H1 (cell line): Measurements from ENCODE around the gene ASF1B. TPM values are rescaled to one million over a fixed set of nuclear protein-coding genes. Genes with fewer than 3 reads are reported as not detected.
A peak's percentile ranks its signal among the peaks of the same experiment; 100 is the strongest.

ENCODE experiments used
- CTCF ChIA-PET: fragments of 300-600 bp; sonication (Branson Sonifier 250); formaldehyde crosslinking; loops from one replicate; lab custom pipeline; 2021; ENCODE audit not compliant: partially characterized antibody; lab: Charles Lee
- POLR2A ChIA-PET: fragments of 300-600 bp; sonication (Branson Sonifier 250); formaldehyde crosslinking; loops from one replicate; lab custom pipeline; 2021; ENCODE audit warnings: inconsistent platforms; ENCODE audit not compliant: partially characterized antibody; lab: Charles Lee
- DNase-seq, 2 experiments: peaks; one replicate each; pipeline versions ENCODE4 v3.0.0 to v3.0.0-alpha.2; 2010 to 2022; ENCODE audit warnings: low spot score in 2 of 2, low read depth in 1 of 2, mixed read lengths in 1 of 2
- FAIRE-seq: peaks from 2 replicates; lab custom pipeline; 2011; peaks lifted over from hg19 to GRCh38; lab: Jason Lieb, UNC
- H2AFZ ChIP-seq: 2 replicates; pipeline ENCODE4 v1.8.1; 2012; ENCODE audit warnings: low read length, inconsistent platforms
- H2AK5ac ChIP-seq: 2 replicates; pipeline ENCODE4 v1.6.1; 2013; ENCODE audit warnings: low read depth, low read length
- H2BK120ac ChIP-seq: replicated peaks from 2 replicates; pipeline ENCODE3; 2013; ENCODE audit warnings: low read depth, low read length, inconsistent platforms
- H2BK12ac ChIP-seq: 2 replicates; pipeline ENCODE4 v1.6.1; 2013; ENCODE audit warnings: low read depth, low read length
- H2BK15ac ChIP-seq: 2 replicates; pipeline ENCODE4 v1.6.1; 2013; ENCODE audit warnings: low read length
- H2BK20ac ChIP-seq: 2 replicates; pipeline ENCODE4 v1.6.1; 2013; ENCODE audit warnings: low read length
- H2BK5ac ChIP-seq: 2 replicates; pipeline ENCODE4 v1.6.1; 2013; ENCODE audit warnings: low read depth, low read length
- H3K14ac ChIP-seq: 2 replicates; pipeline ENCODE4 v1.6.1; 2013; ENCODE audit warnings: inconsistent platforms; ENCODE audit not compliant: insufficient read length
- H3K18ac ChIP-seq: 2 replicates; pipeline ENCODE4 v1.6.1; 2013; ENCODE audit warnings: low read length; ENCODE audit errors: extremely low read depth
- H3K23ac ChIP-seq: 2 replicates; pipeline ENCODE4 v1.6.1; 2013; ENCODE audit warnings: inconsistent platforms; ENCODE audit not compliant: insufficient read length
- H3K23me2 ChIP-seq: 2 replicates; pipeline ENCODE4 v1.6.1; 2013; ENCODE audit warnings: low read depth, low read length
- H3K27ac ChIP-seq: 2 replicates; pipeline ENCODE4 v1.6.1; 2011; ENCODE audit warnings: low read depth, low read length, inconsistent platforms
- H3K27me3 ChIP-seq, 4 experiments: replicated peaks in 1 of 4; 1 replicate in 1 of 4; 2 replicates in 3 of 4; pipeline versions ENCODE4 v1.6.1 to v1.8.1; 2011 to 2013; ENCODE audit warnings: low read length in 3 of 4, mild to moderate bottlenecking in 3 of 4, inconsistent platforms in 2 of 4, mixed read lengths in 2 of 4, moderate library complexity in 1 of 4; ENCODE audit not compliant: control insufficient read depth in 3 of 4, insufficient read depth in 3 of 4; ENCODE audit errors: extremely low read depth in 1 of 4
- H3K36me3 ChIP-seq, 4 experiments: 2 replicates each; pipeline versions ENCODE4 v1.6.1 to v1.8.1; 2011 to 2013; ENCODE audit warnings: mild to moderate bottlenecking in 4 of 4, low read length in 3 of 4, moderate library complexity in 2 of 4, control low read depth in 1 of 4, inconsistent platforms in 1 of 4; ENCODE audit not compliant: insufficient read depth in 4 of 4, control insufficient read depth in 2 of 4
- H3K4ac ChIP-seq: replicated peaks from 2 replicates; pipeline ENCODE3; 2013; ENCODE audit warnings: low read length, low read depth, mixed read lengths, inconsistent platforms; ENCODE audit not compliant: insufficient read length
- H3K4me1 ChIP-seq, 4 experiments: replicated peaks in 1 of 4; 1 replicate in 1 of 4; 2 replicates in 3 of 4; pipeline versions ENCODE4 v1.6.1 to v1.8.1; 2011 to 2013; ENCODE audit warnings: low read length in 3 of 4, inconsistent platforms in 2 of 4, mixed read lengths in 1 of 4; ENCODE audit not compliant: insufficient read depth in 4 of 4, control insufficient read depth in 3 of 4
- H3K4me2 ChIP-seq, 2 experiments: 2 replicates each; pipeline versions ENCODE4 v1.6.1 to v1.8.1; 2011 to 2013; ENCODE audit warnings: low read depth in 2 of 2, low read length in 2 of 2, control low read depth in 1 of 2, inconsistent platforms in 1 of 2, mild to moderate bottlenecking in 1 of 2; ENCODE audit not compliant: insufficient read depth in 1 of 2
- H3K4me3 ChIP-seq, 4 experiments: fragments of 200-600, 300-600 bp in 1 of 4; sonication (generic), shearing (Covaris generic), sonication (Bioruptor Twin) in 1 of 4; 2 replicates each; pipeline versions ENCODE4 v1.5.1 to v1.8.1; 2011 to 2016; ENCODE audit warnings: low read length in 4 of 4, low read depth in 3 of 4, control low read depth in 2 of 4, inconsistent platforms in 2 of 4, mild to moderate bottlenecking in 2 of 4, mixed read lengths in 1 of 4, moderate library complexity in 1 of 4; ENCODE audit not compliant: insufficient read depth in 2 of 4; ENCODE audit errors: extremely low read depth in 1 of 4
- H3K56ac ChIP-seq: replicated peaks from 2 replicates; pipeline ENCODE3; 2013; ENCODE audit warnings: low read depth, mild to moderate bottlenecking, mixed read lengths, low read length, inconsistent platforms; ENCODE audit not compliant: insufficient read length
- H3K79me1 ChIP-seq: 2 replicates; pipeline ENCODE4 v1.6.1; 2013; ENCODE audit warnings: low read depth, low read length, control low read depth
- H3K79me2 ChIP-seq, 2 experiments: 2 replicates each; pipeline versions ENCODE4 v1.6.1 to v1.8.1; 2012 to 2013; ENCODE audit warnings: low read length in 2 of 2, mild to moderate bottlenecking in 2 of 2, inconsistent platforms in 1 of 2; ENCODE audit not compliant: insufficient read depth in 2 of 2, control insufficient read depth in 1 of 2
- H3K9ac ChIP-seq, 4 experiments: replicated peaks in 1 of 4; 1 replicate in 1 of 4; 2 replicates in 3 of 4; pipeline versions ENCODE4 v1.6.1 to v1.8.1; 2011 to 2013; ENCODE audit warnings: low read depth in 3 of 4, low read length in 3 of 4, control low read depth in 2 of 4, mild to moderate bottlenecking in 2 of 4, moderate library complexity in 2 of 4, inconsistent platforms in 1 of 4; ENCODE audit errors: extremely low read depth in 1 of 4
- H3K9me3 ChIP-seq, 2 experiments: 2 replicates each; pipeline versions ENCODE4 v1.6.1 to v1.8.1; 2012 to 2013; ENCODE audit warnings: mild to moderate bottlenecking in 2 of 2, moderate library complexity in 2 of 2, control low read depth in 1 of 2, inconsistent platforms in 1 of 2, low read depth in 1 of 2, low read length in 1 of 2, mixed read lengths in 1 of 2; ENCODE audit not compliant: insufficient read depth in 2 of 2
- H4K20me1 ChIP-seq, 2 experiments: replicated peaks in 1 of 2; 2 replicates each; pipeline versions ENCODE3 to v1.8.1; 2011 to 2013; ENCODE audit warnings: inconsistent platforms in 2 of 2, low read length in 2 of 2, mild to moderate bottlenecking in 1 of 2; ENCODE audit not compliant: insufficient read depth in 2 of 2, control insufficient read depth in 1 of 2
- H4K5ac ChIP-seq: 2 replicates; pipeline ENCODE4 v1.6.1; 2013; ENCODE audit warnings: low read length, low read depth, mixed read lengths, inconsistent platforms; ENCODE audit not compliant: insufficient read length
- H4K8ac ChIP-seq: 2 replicates; pipeline ENCODE4 v1.8.0; 2013; ENCODE audit warnings: mild to moderate bottlenecking, moderate library complexity, low read length, inconsistent platforms; ENCODE audit not compliant: insufficient read depth; ENCODE audit errors: extremely low read depth
- H4K91ac ChIP-seq: replicated peaks from 2 replicates; pipeline ENCODE3; 2013; ENCODE audit warnings: low read length, mixed read lengths, inconsistent platforms; ENCODE audit not compliant: insufficient read length
- CBX5 ChIP-seq: fragments of 300-800, 300-1000 bp; sonication (generic); IDR thresholded peaks from 2 replicates; pipeline ENCODE4 v1.7.1; 2016; ENCODE audit warnings: antibody characterized with exemption, low read length, low read depth
- CEBPB ChIP-seq: IDR thresholded peaks from 2 replicates; pipeline ENCODE4 v1.6.1; 2012; ENCODE audit warnings: low read depth, low read length
- CTBP2 ChIP-seq: IDR thresholded peaks from 2 replicates; pipeline ENCODE4 v1.7.0; 2011; ENCODE audit warnings: borderline replicate concordance, mild to moderate bottlenecking, moderate library complexity, mixed read lengths, low read length; ENCODE audit not compliant: insufficient read depth, insufficient read length
- SUZ12 ChIP-seq: fragments of 200-600 bp; sonication (generic); IDR thresholded peaks from 2 replicates; pipeline ENCODE4 v1.6.1; 2012; ENCODE audit warnings: mild to moderate bottlenecking, inconsistent platforms, low read length, moderate library complexity, mixed read lengths
- WGBS, 2 experiments: shearing (Covaris generic) in 1 of 2; methylation state at CpG; one replicate each; pipeline versions ENCODE4 v1.1.6 to v1.1.7; 2013 to 2015; ENCODE audit warnings: low lambda C conversion rate in 2 of 2, mixed read lengths in 2 of 2, inconsistent platforms in 1 of 2, low coverage in 1 of 2, missing lambda C conversion rate in 1 of 2; ENCODE audit not compliant: insufficient replicate concordance in 2 of 2, insufficient coverage in 1 of 2, insufficient read length in 1 of 2; ENCODE audit errors: extremely low coverage in 1 of 2, missing lambda C conversion rate in 1 of 2; 5-methylcytosine and 5-hydroxymethylcytosine counted together
- polyA plus RNA-seq, 7 experiments: library from polyadenylated mRNA; depleted of rRNA in 3 of 7; stranded (reverse) in 5 of 7; unstranded in 2 of 7; fragments of >200 nt in 5 of 7; fragments of 200-250 nt in 2 of 7; gene quantifications; 1 replicate in 5 of 7; 2 replicates in 1 of 7; 4 replicates in 1 of 7; pipeline versions ENCODE4 v1.2.1 to v1.2.3, GENCODE V29; 2011 to 2013; ENCODE audit warnings: missing spikeins in 2 of 7, mixed read lengths in 2 of 7
- total RNA-seq: library from RNA; stranded (reverse); fragmentation: NEBNext Ultra II Directional; extraction: Animal tissue kit (Norgen Biotek cat#: 25700); gene quantifications from 2 replicates; pipeline ENCODE4 v1.2.1, GENCODE V29; 2021
- TF ChIP-seq, protein P1 (sequence below), 3 experiments: IDR thresholded peaks; 1 replicate in 2 of 3; 2 replicates in 1 of 3; pipeline versions ENCODE4 v1.5.1 to v1.6.1; 2011; ENCODE audit warnings: low read length in 3 of 3, mild to moderate bottlenecking in 3 of 3, inconsistent platforms in 2 of 3, low read depth in 1 of 3, moderate library complexity in 1 of 3; ENCODE audit not compliant: insufficient read depth in 1 of 3; ENCODE audit errors: control extremely low read depth in 1 of 3

ASF1B gene
- total and polyA plus RNA-seq, 2 of the 8 experiments (the other 6 are each of a cell fraction or from before 2014, with no cell fraction given): 32.6 to 59.2 TPM

DNA sequence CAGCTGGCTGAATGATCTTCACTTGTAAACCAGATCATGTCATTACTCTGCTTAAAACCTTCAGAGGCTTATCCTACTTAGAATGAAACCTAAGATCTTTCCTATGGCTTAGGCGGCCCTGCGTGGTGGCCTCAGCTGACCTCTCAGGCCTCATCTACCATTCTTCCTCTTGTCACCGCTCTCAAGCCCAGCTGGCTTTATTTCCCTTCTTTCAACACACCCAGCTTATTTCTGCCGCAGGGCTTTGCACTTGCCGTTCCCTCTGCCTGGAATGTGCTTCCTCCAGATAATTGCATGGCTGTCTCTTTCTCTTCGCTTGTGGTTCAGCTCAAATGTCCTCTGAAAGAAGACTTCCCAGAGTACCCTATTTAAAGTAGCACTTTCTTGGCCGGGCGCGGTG lies 3.6 kb upstream of the ASF1B start:
- ChIA-PET POLR2A (interaction anchor here (1.4 to 2.1 kb wide), 2 partner anchors 10 to 224 kb away, joined by 4 to 5 read pairs; no protein-coding TSS in a partner anchor), CTCF (interaction anchor here (0.6 to 2.2 kb wide), 9 partner anchors 8 to 211 kb away, joined by 3 to 8 read pairs (median 4); no protein-coding TSS in a partner anchor)
- H3K27me3 ChIP-seq: no peaks in the 10 kb centered on the region
- H3K27ac ChIP-seq: no peak overlapping the region
- H3K9me3 ChIP-seq: no peaks in the 10 kb centered on the region
- H3K4me1 ChIP-seq: peaks cover 0 to 7% (median 3%) of the 10 kb centered on the region in 4 experiments; a peak in 5 of 7 replicates
- no peak overlapping the region for H2AK5ac ChIP-seq
- no peak overlapping the region for H2BK15ac ChIP-seq
- H3K23me2 ChIP-seq: peaks cover 4% of the 10 kb centered on the region; the same call in 1 of the 2 replicates
- H2BK120ac ChIP-seq: no peak overlapping the region
- no peak for FAIRE-seq
- no peak overlapping the region for H3K4me2 ChIP-seq
- no peak overlapping the region for H3K4ac ChIP-seq
- no peaks in the 10 kb centered on the region for H3K36me3 ChIP-seq
- no peak overlapping the region for H2BK5ac ChIP-seq
- H3K79me2 ChIP-seq: peaks cover 0 to 8% of the 10 kb centered on the region in 2 experiments; a peak in 2 of 4 replicates
- no peak overlapping the region for H2BK20ac ChIP-seq
- H4K5ac ChIP-seq: no peak overlapping the region
- no peak overlapping the region for H2BK12ac ChIP-seq
- H3K79me1 ChIP-seq: peaks cover 2% of the 10 kb centered on the region; the same call in 1 of the 2 replicates
- no peak overlapping the region for H4K91ac ChIP-seq
- no peak overlapping the region for H3K18ac ChIP-seq
- no peak overlapping the region for H3K56ac ChIP-seq
- no peak for TF ChIP-seq CTBP2
- TF ChIP-seq CEBPB: no peak
- no peak for TF ChIP-seq SUZ12
- TF ChIP-seq, protein P1, sequence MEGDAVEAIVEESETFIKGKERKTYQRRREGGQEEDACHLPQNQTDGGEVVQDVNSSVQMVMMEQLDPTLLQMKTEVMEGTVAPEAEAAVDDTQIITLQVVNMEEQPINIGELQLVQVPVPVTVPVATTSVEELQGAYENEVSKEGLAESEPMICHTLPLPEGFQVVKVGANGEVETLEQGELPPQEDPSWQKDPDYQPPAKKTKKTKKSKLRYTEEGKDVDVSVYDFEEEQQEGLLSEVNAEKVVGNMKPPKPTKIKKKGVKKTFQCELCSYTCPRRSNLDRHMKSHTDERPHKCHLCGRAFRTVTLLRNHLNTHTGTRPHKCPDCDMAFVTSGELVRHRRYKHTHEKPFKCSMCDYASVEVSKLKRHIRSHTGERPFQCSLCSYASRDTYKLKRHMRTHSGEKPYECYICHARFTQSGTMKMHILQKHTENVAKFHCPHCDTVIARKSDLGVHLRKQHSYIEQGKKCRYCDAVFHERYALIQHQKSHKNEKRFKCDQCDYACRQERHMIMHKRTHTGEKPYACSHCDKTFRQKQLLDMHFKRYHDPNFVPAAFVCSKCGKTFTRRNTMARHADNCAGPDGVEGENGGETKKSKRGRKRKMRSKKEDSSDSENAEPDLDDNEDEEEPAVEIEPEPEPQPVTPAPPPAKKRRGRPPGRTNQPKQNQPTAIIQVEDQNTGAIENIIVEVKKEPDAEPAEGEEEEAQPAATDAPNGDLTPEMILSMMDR (IDR thresholded peaks at IDR 0.05; ENCODE audit: control extremely low read depth in 1 of 3, insufficient read depth in 1 of 3, low read depth in 1 of 3, low read length in 3 of 3): no peak
- TF ChIP-seq CBX5: no peak
- TF ChIP-seq, all 59 proteins: peak for 0
- Histone ChIP-seq H3K4me3 (no peak overlapping the region), H3K23ac (no peak overlapping the region), H3K9ac (no peak overlapping the region), H4K8ac (peak overlapping the region; percentile 60), H4K20me1 (peaks cover 0 to 9% of the 10 kb centered on the region in 2 experiments), H2AFZ (no peak overlapping the region), H3K14ac (no peak overlapping the region)
- DNase-seq: no peak
- 91% methylated on average over 9 of the region's 9 CpGs; no CpG with 5 or more reads in 1 of the 2 experiments for WGBS, 2 experiments
